H7 (cell line): ENCODE data around the gene PLEKHH2. TPM values are rescaled to one million over a fixed set of nuclear protein-coding genes. Genes with fewer than 3 reads are reported as not detected.

Source experiments
- DNase-seq: peaks from one replicate; pipeline ENCODE4 v3.0.0; 2012
- H3K27me3 ChIP-seq: 2 replicates; pipeline ENCODE4 v1.6.0; 2011; ENCODE audit warnings: mild to moderate bottlenecking, low read length; ENCODE audit not compliant: control insufficient read depth, insufficient read depth
- H3K36me3 ChIP-seq: replicated peaks from 2 replicates; pipeline ENCODE4 v1.5.1; 2011; ENCODE audit warnings: low read length; ENCODE audit not compliant: control insufficient read depth, insufficient read depth
- H3K4me3 ChIP-seq: 2 replicates; pipeline ENCODE4 v1.5.1; 2011; ENCODE audit warnings: low read depth, mild to moderate bottlenecking, control low read depth, low read length, moderate library complexity; ENCODE audit not compliant: insufficient read depth
- total RNA-seq: library from RNA; depleted of rRNA; stranded (reverse); fragments of >200 nt; shearing (Covaris generic); gene quantifications from 2 replicates; pipeline ENCODE4 v1.2.3, GENCODE V29; 2014

Gene PLEKHH2
- total RNA-seq, 1 experiment from 2014 or later: 1.4 TPM

DNA sequence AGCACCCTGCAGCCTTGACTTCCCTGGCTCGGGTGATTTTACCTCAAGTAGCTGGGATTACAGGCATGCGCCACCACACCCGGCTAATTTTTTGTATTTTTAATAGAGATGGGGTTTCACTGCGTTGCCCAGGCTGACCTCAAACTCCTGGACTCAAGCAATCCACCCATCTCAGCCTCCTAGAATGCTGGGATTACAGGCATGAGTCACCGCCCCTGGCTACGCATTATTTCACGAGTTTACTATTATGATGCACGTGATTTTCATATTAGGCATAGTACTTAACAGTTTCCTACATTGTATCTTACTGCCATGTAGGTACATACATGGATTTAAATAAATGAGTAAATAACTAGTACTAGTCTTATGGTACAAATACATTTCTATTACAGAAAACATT, 141.2 kb downstream of the PLEKHH2 start:
- DNase-seq: no peak
- Histone ChIP-seq H3K4me3 (no peak overlapping the region), H3K27me3 (no peaks in the 10 kb centered on the region), H3K36me3 (no peaks in the 10 kb centered on the region)

DNA sequence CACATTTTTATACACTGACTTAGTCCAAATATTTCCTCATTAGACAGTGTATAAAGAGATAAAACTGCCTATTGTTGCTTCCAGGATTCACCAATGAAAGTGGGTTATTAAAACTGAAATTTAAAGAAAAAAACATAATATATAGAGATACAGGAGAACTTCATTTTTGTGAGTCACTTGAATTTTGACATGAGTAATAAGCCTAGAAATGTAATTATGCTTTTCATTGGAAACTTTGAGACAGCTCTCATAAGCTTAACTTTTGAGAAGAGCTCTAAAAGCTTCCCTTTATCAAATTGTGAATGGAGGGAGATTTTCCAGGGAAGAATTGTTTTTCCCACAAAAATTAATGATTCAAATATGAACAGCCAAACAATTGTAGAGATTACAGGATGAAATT, 150.8 kb downstream of the PLEKHH2 start:
- H3K36me3 ChIP-seq: no peaks in the 10 kb centered on the region
- no peak overlapping the region for H3K4me3 ChIP-seq
- DNase-seq: no peak
- no peaks in the 10 kb centered on the region for H3K27me3 ChIP-seq

DNA sequence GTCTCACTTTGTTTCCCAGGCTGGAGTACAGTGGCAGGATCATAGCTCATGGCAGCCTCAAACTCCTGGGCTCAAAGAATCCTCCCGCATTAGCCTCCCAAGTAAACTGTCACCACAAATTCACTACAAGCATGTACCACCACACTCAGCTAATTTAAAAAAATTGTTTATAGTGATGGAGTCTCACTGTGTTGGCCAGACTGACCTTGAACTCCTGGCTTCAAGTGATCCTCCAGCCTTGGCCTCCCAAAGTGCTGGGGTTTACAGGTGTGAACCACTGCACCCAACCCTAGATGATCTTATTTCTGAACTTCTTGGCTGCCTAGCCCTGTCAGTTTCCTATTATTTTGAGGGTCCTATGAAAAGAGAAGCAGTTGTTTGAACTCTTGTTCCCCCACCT, 151.6 kb downstream of the PLEKHH2 start:
- DNase-seq: no peak
- Histone ChIP-seq H3K27me3 (no peaks in the 10 kb centered on the region), H3K4me3 (no peak overlapping the region), H3K36me3 (no peaks in the 10 kb centered on the region)

DNA sequence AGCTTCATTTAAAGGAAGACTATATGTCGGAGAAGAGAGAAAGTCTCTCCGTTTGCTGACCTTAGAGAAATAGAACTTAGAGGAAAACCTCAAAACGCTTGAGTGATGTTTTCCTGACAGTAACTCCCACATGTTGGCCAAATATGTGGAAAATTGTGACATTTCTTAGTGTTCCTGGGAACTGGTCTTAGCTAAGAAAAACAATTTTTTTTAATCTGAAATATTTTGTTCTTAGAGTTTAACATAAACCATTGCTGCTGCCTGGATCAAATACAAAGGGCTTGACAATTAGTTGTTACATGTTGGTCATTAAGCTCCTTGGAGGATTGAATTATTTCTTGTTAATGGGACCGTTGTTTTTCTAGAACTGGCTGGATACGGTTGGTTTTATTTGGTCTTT, 153.1 kb downstream of the PLEKHH2 start:
- no peak overlapping the region for H3K4me3 ChIP-seq
- H3K36me3 ChIP-seq: no peaks in the 10 kb centered on the region
- no peaks in the 10 kb centered on the region for H3K27me3 ChIP-seq
- no peak for DNase-seq

DNA sequence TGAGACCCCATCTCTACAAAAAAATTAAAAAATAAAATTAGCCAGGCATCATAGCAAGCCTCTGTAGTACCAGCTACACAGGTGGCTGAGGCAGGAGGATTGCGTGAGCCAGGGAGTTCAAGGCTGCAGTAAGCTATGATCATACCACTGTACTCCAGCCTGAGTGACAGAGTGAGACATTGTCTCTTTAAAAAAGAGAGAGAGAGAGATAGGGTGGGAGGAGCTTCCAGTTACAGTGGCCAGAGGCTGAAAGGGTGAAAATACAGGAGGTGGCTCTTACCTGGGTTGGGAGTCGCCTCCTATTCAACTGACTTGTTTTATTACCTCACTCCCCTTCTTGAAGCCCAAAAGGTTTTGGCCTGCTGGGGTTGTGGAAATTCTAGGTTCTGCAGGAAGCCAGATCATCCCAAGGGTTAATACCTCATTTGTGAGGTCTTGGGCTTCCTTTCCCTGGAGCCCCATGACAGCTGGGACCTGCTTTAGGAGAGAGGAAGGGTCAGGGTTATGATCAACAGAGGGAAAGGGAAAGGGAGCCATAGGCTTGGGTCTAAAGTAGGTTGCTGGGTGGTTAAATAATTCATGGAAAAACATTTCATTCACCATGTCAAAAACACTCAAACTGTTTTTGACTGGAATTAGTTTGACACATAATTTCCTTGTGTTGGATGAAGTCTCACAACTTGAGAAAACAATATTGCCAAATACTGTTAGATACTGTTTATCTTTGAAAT, 154.1 kb downstream of the PLEKHH2 start:
- no peaks in the 10 kb centered on the region for H3K27me3 ChIP-seq
- DNase-seq: no peak
- H3K36me3 ChIP-seq: no peaks in the 10 kb centered on the region
- H3K4me3 ChIP-seq: no peak overlapping the region

DNA sequence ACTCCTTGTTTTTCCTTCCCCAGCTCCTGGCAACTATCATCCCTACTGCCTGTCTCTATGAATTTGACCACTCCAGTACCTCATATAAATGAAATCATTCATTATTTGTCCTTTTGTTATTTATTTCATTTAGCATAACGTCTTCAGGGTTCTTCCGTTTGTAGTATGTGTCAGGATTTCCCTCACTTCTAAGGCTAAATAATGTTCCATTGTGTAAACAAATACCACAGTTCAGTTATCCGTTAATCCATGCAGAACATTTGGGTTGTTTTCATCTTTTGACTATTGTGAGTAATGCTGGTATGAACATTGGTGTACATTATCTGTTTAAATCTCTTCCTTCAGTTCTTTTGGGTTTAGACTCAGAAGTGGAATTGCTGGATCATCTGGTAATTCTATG, 155.6 kb downstream of the PLEKHH2 start:
- Histone ChIP-seq H3K27me3 (no peaks in the 10 kb centered on the region), H3K4me3 (no peak overlapping the region), H3K36me3 (no peaks in the 10 kb centered on the region)
- DNase-seq: no peak

DNA sequence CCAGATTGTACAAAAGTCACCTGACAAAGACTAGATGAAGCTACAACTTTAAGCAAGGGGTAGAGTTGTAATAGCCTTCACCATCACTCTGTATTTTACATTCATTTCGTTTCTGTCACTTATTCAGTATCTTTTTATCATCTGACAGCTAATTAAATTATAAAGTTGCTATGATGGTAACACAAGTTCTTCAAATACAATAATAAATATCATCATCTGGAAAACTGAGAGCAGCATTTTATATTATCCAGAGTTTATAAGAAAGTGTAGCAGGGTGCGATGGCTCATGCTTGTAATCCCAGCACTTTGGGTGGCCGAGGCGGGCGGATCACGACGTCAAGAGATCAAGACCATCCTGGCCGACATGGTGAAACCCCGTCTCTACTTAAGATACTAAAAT, 157.9 kb downstream of the PLEKHH2 start:
- Histone ChIP-seq H3K36me3 (no peaks in the 10 kb centered on the region), H3K27me3 (no peaks in the 10 kb centered on the region), H3K4me3 (no peak overlapping the region)
- DNase-seq: no peak

DNA sequence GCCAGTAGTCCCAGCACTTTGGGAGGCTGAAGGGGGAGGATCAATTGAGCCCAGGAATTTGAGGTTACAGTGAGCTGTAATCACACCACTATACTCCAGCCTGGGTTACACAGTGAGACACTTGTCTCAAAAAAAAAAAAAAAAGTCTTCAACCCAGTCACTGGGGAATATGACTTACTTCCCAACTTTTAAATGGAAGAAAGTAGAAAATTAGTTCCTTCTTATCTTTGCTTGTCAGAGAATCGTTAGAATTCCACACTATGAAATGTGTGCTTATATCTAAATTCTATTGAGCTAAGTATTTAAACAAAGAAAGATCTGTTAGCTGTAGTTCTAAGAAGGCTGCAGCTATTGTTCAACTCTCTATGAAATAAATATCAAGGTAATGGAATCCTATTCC, 159.1 kb downstream of the PLEKHH2 start:
- Histone ChIP-seq H3K36me3 (no peaks in the 10 kb centered on the region), H3K27me3 (no peaks in the 10 kb centered on the region), H3K4me3 (no peak overlapping the region)
- no peak for DNase-seq

DNA sequence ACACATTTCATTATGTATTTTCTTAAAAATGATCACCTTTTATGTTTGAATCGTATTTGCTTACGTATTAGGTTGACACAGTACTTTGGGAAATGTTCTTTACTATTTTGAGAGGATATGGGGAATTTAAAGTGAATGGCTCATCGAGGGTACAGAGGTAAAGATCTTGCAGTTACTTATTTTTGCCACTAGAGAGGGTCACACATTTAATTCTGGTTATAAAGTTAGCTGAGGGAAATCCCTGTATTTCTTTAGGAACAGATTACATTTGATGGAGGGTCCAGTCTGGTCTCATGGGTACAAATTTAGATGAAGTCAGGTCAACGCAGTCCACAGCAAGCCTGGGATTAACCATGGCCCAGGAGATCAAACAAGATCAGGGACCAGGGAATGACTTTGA, 161.2 kb downstream of the PLEKHH2 start:
- Histone ChIP-seq H3K4me3 (no peak overlapping the region), H3K27me3 (no peaks in the 10 kb centered on the region), H3K36me3 (no peaks in the 10 kb centered on the region)
- peak; percentile 17 for DNase-seq

DNA sequence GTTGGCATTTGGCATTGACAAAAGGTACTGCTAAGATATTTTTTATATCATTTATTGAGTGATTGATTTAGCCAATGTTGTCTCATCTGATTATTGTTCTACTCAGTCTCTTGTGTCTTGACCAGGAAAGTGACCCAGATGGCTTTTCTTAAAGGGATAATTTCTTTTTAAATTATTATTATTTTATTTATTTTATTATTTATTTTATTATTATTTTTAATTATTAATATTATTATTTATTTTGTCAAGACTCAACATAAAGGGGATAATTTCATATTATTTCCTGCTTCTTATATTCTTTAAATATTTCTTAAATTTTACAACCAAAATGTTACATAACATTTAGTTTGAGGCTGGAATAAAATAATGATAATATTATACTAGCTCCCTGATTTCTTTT, 163.8 kb downstream of the PLEKHH2 start:
- Histone ChIP-seq H3K27me3 (no peaks in the 10 kb centered on the region), H3K4me3 (no peak overlapping the region), H3K36me3 (no peaks in the 10 kb centered on the region)
- no peak for DNase-seq

DNA sequence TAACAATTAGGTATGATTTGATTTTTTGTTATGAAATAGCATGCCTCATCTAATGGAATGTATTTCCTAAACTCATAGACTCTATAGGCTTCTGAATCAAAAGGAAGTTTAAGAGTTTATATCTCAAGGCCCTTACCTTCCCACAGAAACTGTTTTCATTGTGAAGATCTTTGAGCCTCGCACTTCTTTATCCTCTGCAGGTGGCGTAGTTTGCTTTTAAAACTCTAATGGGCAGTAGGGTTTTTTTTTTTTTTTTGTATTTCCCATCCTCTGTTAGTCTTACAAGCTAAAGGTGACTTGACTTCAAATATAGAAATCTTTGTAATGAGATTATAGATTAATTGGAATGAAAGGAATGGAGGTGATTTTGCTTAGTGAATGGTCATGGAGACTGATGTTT, 165.1 kb downstream of the PLEKHH2 start:
- H3K36me3 ChIP-seq: no peaks in the 10 kb centered on the region

DNA sequence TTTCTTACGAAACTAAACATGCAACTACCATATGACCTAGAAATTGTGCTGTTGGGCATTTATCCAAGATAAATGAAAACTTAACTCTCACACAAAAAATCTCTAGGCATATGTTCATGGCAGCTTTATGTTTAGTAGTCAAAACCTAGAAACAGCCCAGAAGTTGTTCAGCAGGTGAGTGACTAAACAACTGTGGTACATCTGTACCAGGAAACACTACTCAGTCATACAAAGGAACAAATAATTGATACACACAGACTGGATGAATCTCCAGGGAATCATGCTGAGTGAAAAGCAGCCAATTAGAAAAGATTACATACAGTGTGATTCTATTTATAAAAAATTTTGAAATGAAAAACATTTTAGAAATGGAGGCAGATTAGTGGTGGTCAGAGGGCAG, 166.1 kb downstream of the PLEKHH2 start:
- H3K27me3 ChIP-seq: no peaks in the 10 kb centered on the region
- no peak for DNase-seq
- H3K4me3 ChIP-seq: no peak overlapping the region
- no peaks in the 10 kb centered on the region for H3K36me3 ChIP-seq

More for the DNA sequence above, 165.1 kb downstream of the PLEKHH2 start:
- Histone ChIP-seq H3K4me3 (no peak overlapping the region), H3K27me3 (no peaks in the 10 kb centered on the region)
- DNase-seq: no peak

DNA sequence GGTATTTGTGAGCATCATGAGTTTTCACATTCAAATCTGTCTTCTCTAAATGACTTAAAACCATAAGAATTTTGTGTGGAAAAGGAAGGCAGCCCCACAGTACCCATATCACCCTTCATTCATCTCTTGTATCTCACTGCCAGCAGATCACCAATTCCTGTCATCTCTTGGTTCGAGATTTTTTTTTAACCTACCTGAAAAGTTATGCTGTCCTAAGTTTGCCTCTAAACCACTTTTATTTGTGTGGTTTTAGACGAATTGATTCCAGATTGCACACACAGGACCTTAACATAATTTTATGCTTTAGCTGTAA, 169.6 kb downstream of the PLEKHH2 start:
- no peak for DNase-seq
- H3K27me3 ChIP-seq: no peaks in the 10 kb centered on the region
- H3K4me3 ChIP-seq: no peak overlapping the region
- no peaks in the 10 kb centered on the region for H3K36me3 ChIP-seq

DNA sequence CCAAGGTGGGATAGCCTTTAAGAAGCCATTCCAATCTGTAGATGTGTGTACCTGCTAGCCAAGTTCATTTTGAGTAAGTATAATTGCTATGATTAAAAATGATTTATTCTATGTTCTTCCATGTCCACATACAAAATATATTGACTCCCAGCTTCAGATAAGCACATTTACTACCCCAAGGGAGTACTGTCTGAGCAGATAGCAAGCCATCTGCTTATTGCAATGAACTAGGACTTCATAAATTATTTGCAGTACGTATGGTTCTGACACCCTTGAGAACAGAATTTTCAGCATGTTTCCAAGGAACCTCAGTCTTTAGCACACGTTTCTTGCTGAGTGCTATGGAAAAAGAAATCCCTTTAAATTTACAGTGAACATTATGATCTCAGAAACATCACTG, 173.4 kb downstream of the PLEKHH2 start:
- DNase-seq: no peak
- Histone ChIP-seq H3K4me3 (no peak overlapping the region), H3K36me3 (no peaks in the 10 kb centered on the region), H3K27me3 (no peaks in the 10 kb centered on the region)

DNA sequence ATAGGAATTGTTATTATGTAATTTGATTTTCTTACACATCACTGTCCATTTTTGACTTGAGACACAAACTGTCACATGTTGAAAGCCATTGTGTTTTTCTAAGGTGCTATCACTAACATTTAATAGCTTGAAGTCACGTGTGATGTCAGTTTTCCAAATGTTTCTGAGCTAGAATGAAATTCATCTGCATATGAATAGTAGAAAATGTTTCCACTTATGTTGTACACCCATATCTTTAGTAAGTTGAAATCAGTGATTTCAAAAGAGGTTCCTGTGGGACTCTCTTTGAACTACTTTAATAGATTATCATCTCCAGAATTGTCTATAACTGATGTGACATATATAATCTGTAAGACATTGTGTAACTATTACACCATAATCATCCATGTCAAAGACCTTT, 173.8 kb downstream of the PLEKHH2 start:
- H3K36me3 ChIP-seq: no peaks in the 10 kb centered on the region
- H3K4me3 ChIP-seq: no peak overlapping the region
- no peak for DNase-seq
- no peaks in the 10 kb centered on the region for H3K27me3 ChIP-seq

DNA sequence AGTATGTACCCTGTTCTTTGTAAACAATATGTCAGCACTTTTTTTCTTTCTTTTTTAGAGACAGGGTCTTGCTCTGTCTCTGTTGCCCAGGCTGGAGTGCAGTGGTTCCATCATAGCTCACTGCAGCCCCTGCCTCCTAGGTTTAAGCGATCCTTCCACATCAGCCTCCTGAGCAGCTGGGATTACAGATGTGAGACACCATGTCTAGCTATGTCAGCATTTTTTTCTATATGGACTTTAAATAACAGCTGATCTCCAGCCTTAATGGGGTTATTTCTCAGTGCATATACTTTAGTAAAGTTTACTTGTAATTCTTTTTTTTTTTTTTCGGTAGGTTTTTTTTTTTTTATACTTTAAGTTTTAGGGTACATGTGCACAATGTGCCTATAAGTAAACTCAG, 174.9 kb downstream of the PLEKHH2 start:
- Histone ChIP-seq H3K4me3 (no peak overlapping the region), H3K27me3 (no peaks in the 10 kb centered on the region), H3K36me3 (no peaks in the 10 kb centered on the region)
- no peak for DNase-seq
